HepG2 (cell line): ENCODE results near the gene PDP2. TPM values are rescaled to one million over a fixed set of nuclear protein-coding genes. Genes with fewer than 3 reads are reported as not detected.
A peak's percentile ranks its signal among the peaks of the same experiment; 100 is the strongest.

Source experiments
- ATAC-seq: fragments of 200-7000 bp; cut with Tn5 transposase; 3 replicates; pipeline ENCODE4 v1.9.1; 2020; ENCODE audit warnings: mild to moderate bottlenecking, moderate library complexity
- BruUV-seq: library from RNA; stranded (reverse); fragments of 400-500 nt; replicated peaks from 2 replicates; lab custom pipeline; 2021; lab: Mats Ljungman, UMichigan
- CTCF ChIA-PET: fragments of 300-600 bp; formaldehyde crosslinking; extraction: SDS; loops from one replicate; lab custom pipeline; 2021; ENCODE audit warnings: low total read pairs, inconsistent platforms, low intra/inter-chr PET ratio; lab: Yijun Ruan, JAX
- POLR2A ChIA-PET: fragments of 350-600 bp; sonication (Branson Sonifier 250); formaldehyde crosslinking; loops from one replicate; lab custom pipeline; 2020; ENCODE audit warnings: antibody characterized with exemption, inconsistent platforms; lab: Yijun Ruan, JAX
- DNase-seq: peaks from one replicate; pipeline ENCODE4 v3.0.0-alpha.2; 2015; ENCODE audit warnings: low spot score
- FAIRE-seq: peaks from 3 replicates; lab custom pipeline; 2011; peaks lifted over from hg19 to GRCh38; lab: Jason Lieb, UNC
- H2AFZ ChIP-seq: one replicate; pipeline ENCODE4 v1.6.1; 2011; ENCODE audit warnings: low read length, inconsistent platforms
- H3K27ac ChIP-seq: fragments of 300-600 bp; 3 replicates; pipeline ENCODE4 v1.8.0; 2011; ENCODE audit warnings: mixed run types, mild to moderate bottlenecking, mixed read lengths, low read length, inconsistent platforms; ENCODE audit not compliant: insufficient read depth; ENCODE audit errors: extremely low read length
- H3K27me3 ChIP-seq, 2 experiments: fragments of 200-600 bp in 1 of 2; 2 replicates in 1 of 2; 3 replicates in 1 of 2; pipeline versions ENCODE4 v1.6.0 to v1.8.0; 2011; ENCODE audit warnings: low read length in 2 of 2, mild to moderate bottlenecking in 2 of 2, moderate library complexity in 2 of 2, inconsistent platforms in 1 of 2; ENCODE audit not compliant: insufficient read depth in 2 of 2, control insufficient read depth in 1 of 2
- H3K36me3 ChIP-seq, 2 experiments: fragments of 200-600 bp in 1 of 2; replicated peaks in 1 of 2; 2 replicates in 1 of 2; 3 replicates in 1 of 2; pipeline versions ENCODE4 v1.5.1 to v1.8.0; 2011; ENCODE audit warnings: low read length in 2 of 2, inconsistent platforms in 1 of 2; ENCODE audit not compliant: insufficient read depth in 2 of 2, control insufficient read depth in 1 of 2
- H3K4me1 ChIP-seq: 2 replicates; pipeline ENCODE4 v1.5.1; 2012; ENCODE audit warnings: low read length, inconsistent platforms; ENCODE audit not compliant: insufficient read depth
- H3K4me2 ChIP-seq: 2 replicates; pipeline ENCODE4 v1.6.0; 2011; ENCODE audit warnings: low read depth, low read length, inconsistent platforms
- H3K4me3 ChIP-seq, 3 experiments: fragments of 200-600 bp in 1 of 3; sonication (generic), shearing (Covaris generic) in 1 of 3; replicated peaks in 1 of 3; 2 replicates each; pipeline ENCODE4 v1.5.1; 2011 to 2016; ENCODE audit warnings: low read length in 3 of 3, inconsistent platforms in 2 of 3, low read depth in 2 of 3, mild to moderate bottlenecking in 2 of 3, control low read depth in 1 of 3, mixed read lengths in 1 of 3; ENCODE audit not compliant: insufficient read depth in 1 of 3
- H3K79me2 ChIP-seq: one replicate; pipeline ENCODE4 v1.6.1; 2011; ENCODE audit warnings: low read length, inconsistent platforms; ENCODE audit not compliant: insufficient read depth
- H3K9ac ChIP-seq: 2 replicates; pipeline ENCODE4 v1.6.0; 2011; ENCODE audit warnings: mild to moderate bottlenecking, low read depth, low read length, inconsistent platforms; ENCODE audit not compliant: insufficient read depth
- H3K9me3 ChIP-seq: 2 replicates; pipeline ENCODE4 v1.5.1; 2012; ENCODE audit warnings: mild to moderate bottlenecking, low read length
- H4K20me1 ChIP-seq: 2 replicates; pipeline ENCODE4 v1.6.0; 2011; ENCODE audit warnings: inconsistent platforms, mild to moderate bottlenecking, low read length, moderate library complexity; ENCODE audit not compliant: insufficient read depth
- FOXP1 ChIP-seq, 2 experiments: fragments of 450-650 bp in 1 of 2; IDR thresholded peaks; 2 replicates each; pipeline ENCODE4 v1.6.1; 2017 to 2018; ENCODE audit warnings: antibody characterized with exemption in 1 of 2
- HOXD1 ChIP-seq: sonication (generic); formaldehyde crosslinking; IDR thresholded peaks from 2 replicates; pipeline ENCODE4 v1.5.0; 2020; ENCODE audit warnings: missing genetic modification reagents
- KLF13 ChIP-seq: sonication (generic); formaldehyde crosslinking; IDR thresholded peaks from 2 replicates; pipeline ENCODE4 v1.4.0; 2020; ENCODE audit warnings: mild to moderate bottlenecking, missing genetic modification reagents
- MED1 ChIP-seq: sonication (generic); formaldehyde crosslinking; IDR thresholded peaks from 2 replicates; pipeline ENCODE4 v1.4.0; 2020; ENCODE audit warnings: missing genetic modification reagents
- MEIS2 ChIP-seq: sonication (generic); formaldehyde crosslinking; IDR thresholded peaks from 2 replicates; pipeline ENCODE4 v1.9.0; 2021; ENCODE audit warnings: mild to moderate bottlenecking, missing genetic modification reagents
- RAD21 ChIP-seq: fragments of 450-650 bp; formaldehyde crosslinking; IDR thresholded peaks from 2 replicates; pipeline ENCODE4 v1.5.0; 2020; ENCODE audit warnings: mild to moderate bottlenecking
- ZBTB7B ChIP-seq: sonication (generic); formaldehyde crosslinking; IDR thresholded peaks from 2 replicates; pipeline ENCODE4 v1.4.0; 2020; ENCODE audit warnings: missing genetic modification reagents
- ZKSCAN8 ChIP-seq: IDR thresholded peaks from 2 replicates; pipeline ENCODE4 v1.6.1; 2016; ENCODE audit warnings: borderline replicate concordance, missing genetic modification reagents, missing compliant biosample characterization
- ZNF138 ChIP-seq: sonication (generic); formaldehyde crosslinking; IDR thresholded peaks from 2 replicates; pipeline ENCODE4 v1.5.0; 2020; ENCODE audit warnings: mild to moderate bottlenecking, low read depth, missing genetic modification reagents
- ZNF34 ChIP-seq: sonication (generic); formaldehyde crosslinking; IDR thresholded peaks from 2 replicates; pipeline ENCODE4 v1.4.0; 2020; ENCODE audit warnings: mild to moderate bottlenecking, missing genetic modification reagents, borderline replicate concordance
- ZNF547 ChIP-seq: sonication (generic); formaldehyde crosslinking; IDR thresholded peaks from 2 replicates; pipeline ENCODE4 v1.5.1; 2020; ENCODE audit warnings: mild to moderate bottlenecking, missing genetic modification reagents
- ZNF563 ChIP-seq: sonication (generic); formaldehyde crosslinking; IDR thresholded peaks from 2 replicates; pipeline ENCODE4 v1.8.0; 2022; ENCODE audit warnings: mild to moderate bottlenecking, moderate library complexity, missing genetic modification reagents
- WGBS: methylation state at CpG from one replicate; pipeline ENCODE4 v1.1.6; 2017; ENCODE audit warnings: low lambda C conversion rate; 5-methylcytosine and 5-hydroxymethylcytosine counted together
- in situ Hi-C: cut with HindIII; loops from 2 replicates; pipeline ENCODE4 v1.10.0; 2017; ENCODE audit warnings: low pct_unique_long_range_greater_than_20kb; ENCODE audit not compliant: extremely low pct_ligation_motif_present
- intact Hi-C: fragments of 100-400 bp; cut with micrococcal nuclease; formaldehyde crosslinking; loops from one replicate; pipeline ENCODE4 v1.10.0; 2022; ENCODE audit not compliant: unreplicated experiment
- polyA plus RNA-seq, 8 experiments: library from polyadenylated mRNA; depleted of rRNA in 3 of 8; stranded (reverse) in 7 of 8; unstranded in 1 of 8; fragments of >200 nt; fragmentation: Illumina TruSeq in 4 of 8; extraction: Trizol in 4 of 8; gene quantifications; 2 replicates each; pipeline versions ENCODE4 v1.2.1 to v1.2.3, GENCODE V29; 2011 to 2016; ENCODE audit warnings: low read depth in 4 of 8, missing spikeins in 1 of 8, mixed read lengths in 1 of 8; ENCODE audit not compliant: insufficient read depth in 1 of 8
- total RNA-seq, 5 experiments: library from RNA; depleted of rRNA; stranded (reverse); fragments of >200 nt; fragmentation: Illumina TruSeq; extraction: Trizol; gene quantifications; 2 replicates each; pipeline ENCODE4 v1.2.3, GENCODE V29; 2016; ENCODE audit warnings: low read depth in 1 of 5
- TF ChIP-seq, protein P1 (sequence below): IDR thresholded peaks from 2 replicates; pipeline ENCODE4 v1.6.1; 2016; ENCODE audit warnings: mild to moderate bottlenecking
- TF ChIP-seq, protein P2 (sequence below): sonication (generic); formaldehyde crosslinking; conservative IDR thresholded peaks from 2 replicates; pipeline ENCODE4 v1.8.0; 2022; ENCODE audit warnings: missing genetic modification reagents

The PDP2 gene
- total and polyA plus RNA-seq, 2 of the 13 experiments (the other 11 are each of a cell fraction or from before 2014, with no cell fraction given) = 12.8 to 15.8 TPM

DNA sequence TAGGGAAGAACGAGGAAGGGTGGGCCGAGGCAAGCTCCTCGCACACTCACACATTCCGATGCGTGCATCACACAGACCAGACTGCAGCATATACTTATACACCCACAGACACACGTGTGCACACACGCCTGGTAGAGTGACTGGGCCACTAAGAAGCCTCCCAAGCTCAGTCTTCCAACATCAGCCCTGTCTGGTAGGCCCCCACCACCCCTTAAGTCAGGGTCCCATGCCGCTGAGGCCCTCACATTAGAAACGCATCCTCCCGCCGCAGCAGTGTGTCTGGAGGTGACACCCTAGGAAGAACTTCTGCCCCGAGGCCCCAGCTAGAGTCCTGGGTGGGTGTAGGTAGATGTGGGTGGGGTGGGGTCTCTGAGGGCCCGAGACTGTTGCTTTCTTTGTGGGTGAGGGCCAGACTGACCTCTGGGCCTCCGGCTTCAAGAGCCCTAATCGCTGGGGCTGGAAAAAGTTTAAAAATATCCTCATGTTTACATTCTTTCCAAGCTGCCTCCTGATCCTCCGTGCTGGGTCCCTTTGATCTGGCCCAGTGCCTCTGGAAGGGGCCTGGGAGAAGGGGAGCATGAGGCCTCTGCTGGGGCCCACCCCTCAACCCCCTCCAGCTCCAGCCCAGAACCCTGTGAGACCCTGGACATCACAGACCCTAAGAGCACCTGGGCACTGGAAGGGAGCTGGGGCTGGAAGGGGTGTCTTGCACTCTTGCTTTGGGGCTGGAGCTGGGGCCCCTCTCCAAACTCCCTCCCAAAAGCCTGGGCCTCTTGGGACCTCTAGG, 24.7 kb downstream of the PDP2 start (continued):
- peak; percentile 71; the same call in 1 of the 2 replicates for TF ChIP-seq ZKSCAN8
- peak; percentile 97 for TF ChIP-seq ZBTB7B (CRISPR knock-in tag)
- TF ChIP-seq KLF13 (CRISPR knock-in tag) = 0 out of 2 replicates have a peak, but pooled peaks have one; percentile 30
- peak; percentile 85 for TF ChIP-seq MED1
- TF ChIP-seq HOXD1 (CRISPR knock-in tag) = peak; percentile 58
- TF ChIP-seq, protein P1, sequence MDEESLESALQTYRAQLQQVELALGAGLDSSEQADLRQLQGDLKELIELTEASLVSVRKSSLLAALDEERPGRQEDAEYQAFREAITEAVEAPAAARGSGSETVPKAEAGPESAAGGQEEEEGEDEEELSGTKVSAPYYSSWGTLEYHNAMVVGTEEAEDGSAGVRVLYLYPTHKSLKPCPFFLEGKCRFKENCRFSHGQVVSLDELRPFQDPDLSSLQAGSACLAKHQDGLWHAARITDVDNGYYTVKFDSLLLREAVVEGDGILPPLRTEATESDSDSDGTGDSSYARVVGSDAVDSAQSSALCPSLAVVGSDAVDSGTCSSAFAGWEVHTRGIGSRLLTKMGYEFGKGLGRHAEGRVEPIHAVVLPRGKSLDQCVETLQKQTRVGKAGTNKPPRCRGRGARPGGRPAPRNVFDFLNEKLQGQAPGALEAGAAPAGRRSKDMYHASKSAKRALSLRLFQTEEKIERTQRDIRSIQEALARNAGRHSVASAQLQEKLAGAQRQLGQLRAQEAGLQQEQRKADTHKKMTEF (CRISPR knock-in tag) = peak; percentile 69
- peak; percentile 71 for TF ChIP-seq MEIS2 (CRISPR knock-in tag)
- peak; percentile 59; the same call in 1 of the 2 replicates for TF ChIP-seq ZNF138 (CRISPR knock-in tag)
- TF ChIP-seq, all 625 proteins: peak for 178

DNA sequence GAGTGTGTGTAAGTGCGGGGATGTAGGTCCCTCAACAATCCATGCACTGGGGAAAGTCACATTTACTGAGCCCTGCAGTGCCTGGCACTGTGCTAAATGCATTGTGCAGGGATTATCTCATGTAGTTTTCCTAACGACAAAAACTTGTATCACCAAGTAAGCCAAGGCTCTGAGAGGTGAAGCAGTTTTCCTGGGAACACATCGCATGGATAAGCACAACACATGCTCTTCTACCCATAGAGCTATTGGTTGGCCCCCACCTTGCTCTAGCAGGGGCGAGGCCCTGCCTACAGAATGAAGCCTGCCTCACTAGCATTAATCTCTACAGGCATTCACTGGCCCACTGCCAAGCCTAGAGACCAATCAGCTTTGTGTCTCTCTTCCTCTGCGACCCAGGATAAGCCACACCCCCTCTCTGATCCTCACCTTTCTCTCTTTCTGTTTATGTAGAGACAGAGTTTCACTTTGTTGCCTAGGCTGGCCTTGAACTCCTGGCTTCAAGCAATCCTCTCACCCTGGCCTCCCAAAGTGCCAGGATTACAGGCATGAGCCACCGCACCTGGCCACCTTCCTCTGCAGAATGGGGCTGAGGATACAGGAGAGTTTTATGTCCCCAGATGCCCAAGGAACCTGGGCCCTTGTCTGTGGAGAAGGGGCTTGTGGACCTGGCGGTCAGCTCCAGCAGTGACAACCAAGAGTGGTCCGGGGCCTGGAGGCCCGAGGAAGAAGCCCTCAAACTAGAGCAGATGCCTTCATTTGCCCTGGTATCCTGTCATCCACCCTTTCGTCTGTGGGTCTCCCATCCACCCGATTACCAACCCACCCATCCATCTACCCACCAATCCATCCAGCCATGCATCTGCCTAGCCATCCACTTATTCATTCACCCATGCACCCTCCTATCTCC, 25.6 kb downstream of the PDP2 start:
- in situ Hi-C loops = no loop called here
- Histone ChIP-seq H3K9me3 (no peaks in the 10 kb centered on the region), H4K20me1 (no peaks in the 10 kb centered on the region), H3K27ac (peak overlapping the region; percentile 75), H3K9ac (peak overlapping the region; percentile 74), H2AFZ (no peak overlapping the region), H3K4me1 (peaks cover 84% of the 10 kb centered on the region), H3K4me3 (peak overlapping the region; percentile 52 to 72 (median 56)), H3K36me3 (no peaks in the 10 kb centered on the region), H3K79me2 (no peaks in the 10 kb centered on the region), H3K27me3 (no peaks in the 10 kb centered on the region), H3K4me2 (peak overlapping the region; percentile 82)
- peak; percentile 73 for ATAC-seq
- DNase-seq = peak; percentile 99
- POLR2A ChIA-PET = interaction anchor here (0.9 to 10.3 kb wide), 16 partner anchors 11 to 262 kb away, joined by 3 to 86 read pairs (median 6); partner anchors contain the start of genes B3GNT9, CDH16, CES2 and CIAO2B
- whole genome bisulfite sequencing = 26% methylated on average over 11 of the region's 11 CpGs
- no TSS peak for BruUV-seq
- FAIRE-seq = peak; percentile 100
- CTCF ChIA-PET = no interaction called here
- intact Hi-C loops = no loop called here
- TF ChIP-seq RAD21 (CRISPR knock-in tag) (no peak), FOXP1 (IDR thresholded peaks at IDR 0.05) (no peak), FOXP1 (CRISPR knock-in tag; IDR thresholded peaks at IDR 0.05) (peak; percentile 70), ZNF34 (CRISPR knock-in tag) (no peak), ZNF563 (CRISPR knock-in tag) (no peak), ZNF547 (CRISPR knock-in tag) (no peak)
- TF ChIP-seq, protein P1 (CRISPR knock-in tag) = peak; percentile 67
- TF ChIP-seq, protein P2, sequence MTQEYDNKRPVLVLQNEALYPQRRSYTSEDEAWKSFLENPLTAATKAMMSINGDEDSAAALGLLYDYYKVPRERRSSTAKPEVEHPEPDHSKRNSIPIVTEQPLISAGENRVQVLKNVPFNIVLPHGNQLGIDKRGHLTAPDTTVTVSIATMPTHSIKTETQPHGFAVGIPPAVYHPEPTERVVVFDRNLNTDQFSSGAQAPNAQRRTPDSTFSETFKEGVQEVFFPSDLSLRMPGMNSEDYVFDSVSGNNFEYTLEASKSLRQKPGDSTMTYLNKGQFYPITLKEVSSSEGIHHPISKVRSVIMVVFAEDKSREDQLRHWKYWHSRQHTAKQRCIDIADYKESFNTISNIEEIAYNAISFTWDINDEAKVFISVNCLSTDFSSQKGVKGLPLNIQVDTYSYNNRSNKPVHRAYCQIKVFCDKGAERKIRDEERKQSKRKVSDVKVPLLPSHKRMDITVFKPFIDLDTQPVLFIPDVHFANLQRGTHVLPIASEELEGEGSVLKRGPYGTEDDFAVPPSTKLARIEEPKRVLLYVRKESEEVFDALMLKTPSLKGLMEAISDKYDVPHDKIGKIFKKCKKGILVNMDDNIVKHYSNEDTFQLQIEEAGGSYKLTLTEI (CRISPR knock-in tag) = no peak
